HG03280 (cell line): ENCODE measurements around the gene UBE2O.
"Not testable (repeated sequence)": the region's sequence is repeated elsewhere in the genome, so short reads cannot be mapped to it uniquely, and the experiment has no call there.

Experiments used
- ATAC-seq: cut with Tn5 transposase; IDR thresholded peaks from one replicate; pipeline ENCODE4 v1.9.1; 2021; ENCODE audit warnings: mild to moderate bottlenecking, moderate library complexity; ENCODE audit not compliant: unreplicated experiment

Gene UBE2O

DNA sequence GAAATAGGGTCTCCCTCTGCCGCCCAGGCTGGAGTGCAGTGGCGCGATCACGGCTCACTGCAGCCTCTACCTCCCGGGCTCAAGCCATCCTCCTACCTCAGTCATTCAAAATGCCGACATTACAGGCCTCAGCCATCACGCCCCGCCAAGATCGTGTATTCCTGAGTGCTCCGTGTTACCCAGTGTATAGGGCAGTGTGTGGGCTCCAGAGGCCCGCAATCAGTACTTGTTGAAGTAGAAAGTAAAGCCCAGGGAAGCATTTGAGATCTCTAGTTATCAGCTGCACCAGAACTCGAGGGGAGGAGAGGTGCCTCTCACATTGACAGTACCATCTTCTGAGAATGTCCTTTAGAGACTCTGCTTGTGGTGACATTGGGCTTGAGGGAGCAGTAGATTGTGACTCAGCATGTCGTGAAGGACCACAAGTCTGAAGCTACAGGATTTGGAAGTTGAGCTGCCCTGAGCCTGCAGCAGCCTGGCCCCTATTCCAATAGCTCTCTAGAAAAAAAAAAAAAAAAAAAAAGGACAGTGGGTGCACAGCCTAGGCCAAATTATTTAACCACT is 98.1 kb downstream of the UBE2O start:
- ATAC-seq: no peak

- ATAC-seq: no peak
These were observed 98.6 kb downstream of the UBE2O start for GRCh38 chr17:76354317-76354729.

- peak; percentile 87 for ATAC-seq
These were observed 99.2 kb downstream of the UBE2O start, which contains the start of gene PRPSAP1 for GRCh38 chr17:76353599-76354316. Gene PRPSAP1, minus strand, starts transcription at chr17:76353916. Its CDS starts 213 bp downstream, at chr17:76353703.

GRCh38 chr17:76353004-76353598 is 99.9 kb downstream of the UBE2O start:
- peak; percentile 4 for ATAC-seq

- no peak for ATAC-seq
These were observed 101.4 kb downstream of the UBE2O start for GRCh38 chr17:76351526-76352071.

DNA sequence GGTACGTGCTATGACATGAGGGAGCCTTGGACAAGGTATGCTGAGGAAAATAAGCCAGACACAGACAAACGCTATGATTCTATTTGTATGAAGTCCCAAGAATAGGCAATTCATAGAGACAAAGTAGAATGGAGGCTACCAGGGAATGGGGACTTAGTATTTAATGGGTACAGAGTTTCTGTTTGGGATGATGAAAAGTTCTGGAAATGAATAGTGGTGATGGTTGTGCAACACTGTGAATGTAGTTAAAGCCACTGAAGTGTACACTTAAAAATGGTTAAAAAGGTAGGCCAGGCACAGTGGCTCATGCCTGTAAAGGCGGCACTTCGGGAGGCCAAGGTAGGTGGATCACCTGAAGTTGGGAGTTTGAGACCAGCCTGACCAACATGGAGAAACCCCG is 102.5 kb downstream of the UBE2O start:
- ATAC-seq: no peak

GRCh38 chr17:76346936-76347335 is 106.0 kb downstream of the UBE2O start:
- not testable (repeated sequence) for ATAC-seq

DNA sequence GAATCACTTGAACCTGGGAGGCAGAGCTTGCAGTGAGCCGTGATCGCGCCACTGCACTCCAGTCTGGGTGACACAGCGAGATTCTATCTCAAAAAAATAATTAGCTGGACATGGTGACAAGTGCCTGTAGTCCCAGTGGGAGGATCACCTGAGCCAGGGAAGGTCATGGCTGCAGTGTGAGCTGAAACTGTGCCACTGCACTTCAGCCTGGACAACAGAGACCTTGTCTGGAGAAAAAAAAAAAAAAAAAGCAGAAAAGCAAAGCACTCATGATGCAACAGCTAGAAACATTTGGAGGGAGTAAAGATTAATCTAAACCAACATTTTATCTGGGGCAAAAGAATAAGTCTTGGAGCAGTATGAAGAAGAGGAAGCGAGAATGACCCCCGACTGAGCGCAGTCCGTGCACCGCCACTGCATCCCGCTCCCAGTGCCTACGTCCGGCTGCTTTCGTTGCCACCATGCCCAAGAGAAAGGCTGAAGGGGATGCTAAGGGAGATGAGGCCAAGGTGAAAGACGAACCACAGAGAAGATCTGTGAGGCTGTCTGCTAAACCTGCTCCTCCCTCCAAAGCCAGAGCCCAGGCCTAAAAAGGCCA is 107.5 kb downstream of the UBE2O start:
- no peak for ATAC-seq

- no peak for ATAC-seq
These were observed 109.8 kb downstream of the UBE2O start for GRCh38 chr17:76343106-76343505.

- no peak for ATAC-seq
These were observed 111.7 kb downstream of the UBE2O start for GRCh38 chr17:76341301-76341700.
